Renal cortex interstitium (tissue), 11 donors: ENCODE results near the gene SHF. TPM values are rescaled to one million over a fixed set of nuclear protein-coding genes. Genes with fewer than 3 reads are reported as not detected.

Source experiments
- DNase-seq, 11 donors: peaks; one replicate each; pipeline ENCODE4 v3.0.0-alpha.2; 2013; ENCODE audit warnings: low read depth in 9 of 11, low spot score in 4 of 11; ENCODE audit errors: extremely low read depth in 1 of 11
- polyA plus RNA-seq, 3 donors: library from polyadenylated mRNA; unstranded; fragments of 120-200 nt; gene quantifications; one replicate each; pipeline ENCODE4 v1.2.1, GENCODE V29; 2013; ENCODE audit not compliant: insufficient read length in 3 of 3

The SHF gene
- polyA plus RNA-seq, 3 donors, result 15.0 to 20.4 (median 16.5) TPM

DNA sequence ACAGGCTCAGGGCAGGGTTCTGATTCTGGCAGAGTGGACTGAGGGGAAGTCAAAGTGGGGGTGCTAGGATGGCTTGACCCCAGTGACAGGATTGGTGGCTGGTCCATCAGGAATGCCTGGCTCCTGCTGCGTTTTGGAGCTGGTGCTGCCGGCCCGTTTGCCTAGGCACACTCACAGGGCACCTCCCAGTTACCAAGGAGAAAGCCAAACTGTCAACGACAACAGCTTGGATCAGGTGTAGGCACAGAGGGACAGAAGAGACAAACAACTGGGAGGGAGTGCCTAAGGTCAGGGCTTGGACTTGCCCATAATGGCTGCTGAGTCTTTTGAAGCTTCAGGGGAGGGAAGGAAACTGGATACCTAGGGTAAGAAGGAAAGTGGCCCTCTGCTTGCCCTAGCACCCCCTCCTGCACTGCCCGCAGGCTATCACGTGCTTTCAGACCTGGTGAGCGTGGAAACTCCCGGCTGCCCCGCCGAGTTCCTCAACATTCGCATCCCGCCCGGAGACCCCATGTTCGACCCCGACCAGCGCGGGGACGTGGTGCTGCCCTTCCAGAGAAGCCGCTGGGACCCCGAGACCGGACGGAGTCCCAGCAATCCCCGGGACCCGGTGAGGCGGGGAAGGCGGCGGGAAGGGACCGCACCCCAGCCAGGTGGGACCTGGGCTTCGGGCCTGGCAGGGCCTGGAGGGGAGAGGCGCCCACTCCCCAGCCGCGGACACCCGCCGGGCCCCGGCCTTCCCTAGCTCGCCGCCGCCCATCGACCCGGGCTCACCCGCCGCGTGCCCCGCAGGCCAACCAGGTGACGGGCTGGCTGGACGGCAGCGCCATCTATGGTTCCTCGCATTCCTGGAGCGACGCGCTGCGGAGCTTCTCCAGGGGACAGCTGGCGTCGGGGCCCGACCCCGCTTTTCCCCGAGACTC, 52.8 kb downstream of the SHF start:
- no peak for DNase-seq

DNA sequence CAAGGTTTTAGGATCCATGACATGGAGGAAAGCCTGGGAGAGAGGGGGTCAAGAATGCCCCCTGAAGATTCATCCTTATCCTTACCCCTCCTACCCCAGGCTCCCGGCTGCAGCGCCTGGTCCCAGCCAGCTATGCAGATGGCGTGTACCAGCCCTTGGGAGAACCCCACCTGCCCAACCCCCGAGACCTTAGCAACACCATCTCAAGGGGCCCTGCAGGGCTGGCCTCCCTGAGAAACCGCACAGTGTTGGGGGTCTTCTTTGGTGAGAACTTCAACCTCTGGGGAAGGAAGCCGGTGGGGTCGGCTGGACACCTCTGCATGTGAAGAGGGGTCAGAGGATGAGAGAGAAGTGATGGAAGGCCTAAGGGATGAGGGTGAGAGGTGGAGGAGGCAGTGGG, 53.7 kb downstream of the SHF start:
- DNase-seq, result no peak

DNA sequence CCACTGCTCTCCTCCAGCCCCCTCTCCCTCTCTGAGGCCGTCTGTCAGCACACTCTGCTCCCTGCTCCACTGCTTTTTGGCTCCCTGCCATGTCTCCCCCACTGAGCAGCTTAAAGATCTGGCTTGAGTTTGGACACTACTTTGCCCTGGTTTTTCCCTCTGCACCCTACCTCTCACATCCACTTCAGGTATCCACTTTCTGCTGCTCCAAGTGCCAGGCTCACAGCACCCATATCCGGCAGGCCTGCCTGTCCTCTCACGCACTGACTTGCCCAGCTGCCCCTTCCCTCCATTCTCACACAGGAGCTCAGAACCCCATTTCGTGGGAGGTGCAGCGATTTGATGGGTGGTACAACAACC, 54.2 kb downstream of the SHF start:
- DNase-seq, result peak in 1 of 11 donors; percentile 36

DNA sequence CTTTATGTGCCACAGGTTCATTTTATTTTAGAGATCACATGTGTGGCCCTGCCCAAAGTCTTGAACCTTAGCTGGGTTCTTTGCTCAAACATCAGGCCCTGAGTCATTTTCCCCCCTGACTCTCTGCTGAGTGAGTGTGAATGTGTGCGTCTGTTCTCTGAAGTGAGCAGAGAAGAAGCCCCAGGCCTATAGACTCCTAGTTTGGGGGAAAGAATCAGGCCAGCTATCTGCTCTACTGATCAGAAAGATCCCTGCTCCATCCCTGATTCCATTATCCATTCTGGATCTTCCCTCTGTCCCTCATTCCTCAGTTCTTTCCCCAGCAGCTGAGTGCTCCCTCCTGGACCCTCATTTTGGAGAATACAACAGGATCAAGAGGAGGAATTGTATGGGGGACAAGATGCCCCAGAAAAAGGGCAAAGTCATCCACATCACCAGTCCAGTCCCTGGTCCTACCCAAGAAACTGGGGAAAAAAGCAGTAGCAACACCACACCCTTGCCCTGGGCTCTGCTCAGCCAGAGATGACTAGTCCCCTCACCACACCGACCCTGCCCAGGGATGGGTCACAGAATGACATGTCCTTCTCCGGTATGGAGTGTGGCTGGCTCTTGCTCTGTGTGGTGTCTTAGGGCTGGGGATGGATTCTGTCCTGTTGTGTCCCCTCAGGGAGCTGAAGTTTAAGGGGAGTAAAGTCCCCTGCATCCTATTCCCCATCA, 54.8 kb downstream of the SHF start:
- no peak for DNase-seq

DNA sequence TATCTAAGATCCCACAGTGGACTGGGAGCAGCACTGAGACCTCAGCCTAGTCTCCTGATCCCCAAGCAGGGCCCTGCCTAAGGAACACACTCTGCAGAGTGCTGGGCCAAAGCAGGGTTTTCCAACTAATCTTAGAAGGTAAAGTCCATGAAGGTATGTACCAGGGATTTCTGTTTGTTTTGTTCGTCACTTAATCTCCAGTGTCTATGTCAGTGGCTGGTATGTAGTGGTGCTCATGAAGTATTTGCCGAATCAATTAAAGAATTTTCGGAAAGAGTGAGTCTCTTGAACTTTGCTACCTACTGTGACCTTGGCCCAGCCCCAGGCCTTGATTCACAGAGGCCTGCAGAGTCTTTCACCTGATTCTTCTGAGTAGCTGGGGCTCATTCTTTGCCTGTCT, 56.3 kb downstream of the SHF start:
- DNase-seq, result no peak

DNA sequence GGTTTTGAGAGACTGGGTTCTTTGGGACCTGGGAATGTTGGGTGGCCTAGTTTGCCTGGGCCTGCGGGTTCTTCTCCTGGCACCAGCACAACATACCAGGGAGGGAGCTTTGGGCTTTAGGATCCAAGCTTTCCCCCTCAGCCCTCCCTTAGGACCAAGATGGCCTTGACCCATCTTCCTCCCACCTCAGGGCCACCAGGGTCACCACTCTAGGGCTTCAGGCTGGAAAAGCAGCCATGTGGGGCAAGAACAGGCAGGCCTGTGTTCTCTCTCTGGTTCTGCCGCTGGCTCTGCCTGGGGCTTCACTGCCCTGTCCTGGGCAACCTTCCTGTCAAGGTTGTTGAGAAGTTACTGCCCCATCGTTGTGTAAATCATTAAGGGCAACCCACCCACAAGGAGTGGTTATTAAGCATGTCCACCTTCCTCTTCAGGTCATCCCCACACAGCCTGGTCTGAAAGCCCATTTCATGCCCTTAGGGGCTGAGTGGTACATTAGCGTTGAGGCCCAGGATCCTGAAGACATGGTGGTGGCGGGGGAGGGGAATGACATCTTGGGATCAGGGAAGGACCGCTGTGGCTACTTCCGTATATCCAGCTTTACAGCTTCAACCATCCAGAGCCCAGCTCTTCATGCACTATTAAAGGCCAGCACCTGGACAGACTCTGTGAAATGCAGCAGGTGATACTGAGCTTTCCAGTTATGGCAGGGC, 57.3 kb downstream of the SHF start:
- no peak for DNase-seq

DNA sequence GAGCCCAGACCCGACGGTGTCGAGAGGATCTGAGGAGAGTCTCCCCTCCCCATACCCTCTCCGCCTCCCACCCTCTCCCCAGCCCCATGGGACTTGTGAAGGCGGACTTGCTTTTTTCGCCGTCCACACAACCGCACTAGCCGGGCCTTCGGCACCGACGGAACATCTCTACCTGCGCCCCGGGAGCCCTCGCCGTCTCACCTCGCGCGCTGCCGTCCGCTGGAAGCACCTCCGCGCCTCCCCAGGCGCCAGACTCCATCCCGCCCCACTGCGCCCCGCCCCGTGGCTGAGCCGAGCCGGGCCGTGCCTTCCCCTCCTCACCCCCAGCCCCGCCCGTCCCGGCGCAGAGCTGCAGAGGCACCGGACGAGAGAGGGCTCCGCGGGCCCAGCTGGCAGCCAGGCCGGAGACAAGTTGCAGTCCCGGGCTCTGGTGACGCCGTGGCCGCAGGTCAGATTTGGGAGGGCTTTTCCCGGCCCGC, 58.1 kb downstream of the SHF start, which contains the start of the genes DUOX1 and DUOXA1:
DUOX1 (plus strand) TSS at position 344 of the 479 bp plus-strand sequence. CDS start 1,973 bp downstream, outside the sequence.
DUOXA1 (minus strand) TSS at position 229 of the 479 bp plus-strand sequence. CDS start 6,865 bp downstream, outside the sequence.
- no peak for DNase-seq

DNA sequence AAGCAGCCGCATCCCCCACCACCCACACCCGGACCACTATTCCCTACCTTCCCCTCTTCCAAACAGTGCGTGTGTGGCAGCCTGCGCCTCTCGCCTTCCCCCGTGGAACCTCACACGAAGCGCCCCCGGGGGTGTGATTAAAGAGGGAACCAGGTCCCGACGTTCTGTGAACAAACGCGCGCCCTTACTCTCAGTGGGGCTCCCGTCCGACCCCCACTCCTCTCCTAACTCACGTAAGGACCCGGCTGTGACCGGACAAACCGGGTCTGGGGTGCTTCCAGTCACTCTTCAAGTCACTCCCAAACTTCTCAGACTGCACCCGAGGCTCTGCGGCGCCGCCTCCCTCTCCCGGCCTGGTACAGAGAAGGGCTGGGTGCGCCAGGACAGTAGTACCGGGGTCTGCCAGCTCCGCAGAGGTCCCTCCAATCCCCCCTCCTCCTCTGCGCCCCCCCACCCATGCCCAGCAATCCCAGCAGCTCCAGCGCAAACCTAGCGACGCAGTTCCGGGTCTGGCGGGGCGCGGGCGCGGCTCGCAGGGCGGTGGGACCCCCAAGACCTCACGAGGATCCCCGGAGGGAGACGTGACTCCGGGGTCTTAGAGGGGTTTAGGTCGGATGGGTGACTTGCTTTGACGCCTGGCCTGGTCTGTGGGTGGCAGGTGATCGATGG, 58.7 kb downstream of the SHF start:
- no peak for DNase-seq

DNA sequence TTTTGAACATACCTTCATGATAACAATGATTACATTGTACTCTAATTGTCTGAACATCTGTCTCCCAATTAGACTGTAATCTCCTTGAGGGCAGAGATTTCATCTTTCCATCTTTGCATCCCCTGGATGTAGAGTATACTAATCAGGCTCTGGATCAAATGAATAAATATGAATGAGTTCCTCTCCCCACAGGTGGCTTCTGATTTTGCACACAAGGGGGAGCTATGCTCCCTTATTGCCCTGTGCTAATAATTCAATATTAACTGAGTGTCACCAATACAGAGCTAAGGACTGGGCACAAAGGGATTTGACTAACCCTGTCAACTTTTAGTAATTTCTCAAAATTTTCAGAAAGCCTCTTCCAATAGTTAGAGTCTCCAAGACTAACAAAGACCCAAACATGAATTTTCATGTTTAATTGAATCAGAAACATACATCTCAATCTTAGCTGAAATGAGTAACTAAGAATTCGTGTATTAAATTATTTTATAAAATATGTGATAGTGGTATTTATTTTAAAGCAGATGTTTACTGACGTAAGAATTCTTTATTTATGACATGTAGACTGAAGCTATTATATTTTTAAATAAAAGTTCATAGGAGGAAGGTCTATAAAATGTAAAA, 61.1 kb downstream of the SHF start:
- no peak for DNase-seq

DNA sequence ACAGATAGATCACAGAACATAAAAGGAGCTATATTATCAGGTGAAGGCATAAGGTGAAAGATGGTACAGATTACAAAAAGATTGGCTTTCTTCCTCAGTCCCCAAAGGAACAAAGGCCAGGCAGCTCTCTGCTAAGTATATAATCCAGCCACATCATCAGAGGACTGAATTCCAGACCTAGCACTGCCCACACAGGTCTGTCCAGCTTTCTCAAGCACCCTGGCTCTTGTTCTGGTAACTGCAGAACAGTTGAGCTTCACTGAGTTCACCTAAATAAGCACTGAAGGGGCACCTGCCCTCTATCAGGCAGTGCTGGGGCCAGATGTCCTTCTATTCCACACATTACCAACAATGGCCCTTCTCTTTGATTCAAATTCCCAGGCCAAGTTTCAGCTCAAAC, 64.4 kb downstream of the SHF start:
- DNase-seq, result no peak

DNA sequence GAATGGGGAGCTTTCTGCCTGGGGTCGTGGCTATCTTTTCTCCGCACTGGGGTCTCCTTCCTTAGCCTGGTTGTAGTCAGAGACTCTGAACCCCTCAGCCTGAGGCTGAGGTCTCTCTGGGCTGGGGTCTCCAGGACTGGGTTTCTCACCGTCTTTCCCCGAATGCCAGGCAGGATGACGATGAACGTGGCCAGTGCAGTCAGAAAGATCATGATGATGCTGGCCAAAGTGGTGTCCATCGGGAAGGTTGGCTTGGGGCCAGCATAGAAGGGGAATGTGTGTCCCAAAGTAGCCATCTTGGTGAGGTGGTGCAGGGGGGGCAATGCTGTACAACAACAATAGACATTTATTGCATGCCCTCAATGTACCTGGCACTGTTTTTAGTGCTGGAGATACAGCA, 65.0 kb downstream of the SHF start:
- DNase-seq, result no peak

DNA sequence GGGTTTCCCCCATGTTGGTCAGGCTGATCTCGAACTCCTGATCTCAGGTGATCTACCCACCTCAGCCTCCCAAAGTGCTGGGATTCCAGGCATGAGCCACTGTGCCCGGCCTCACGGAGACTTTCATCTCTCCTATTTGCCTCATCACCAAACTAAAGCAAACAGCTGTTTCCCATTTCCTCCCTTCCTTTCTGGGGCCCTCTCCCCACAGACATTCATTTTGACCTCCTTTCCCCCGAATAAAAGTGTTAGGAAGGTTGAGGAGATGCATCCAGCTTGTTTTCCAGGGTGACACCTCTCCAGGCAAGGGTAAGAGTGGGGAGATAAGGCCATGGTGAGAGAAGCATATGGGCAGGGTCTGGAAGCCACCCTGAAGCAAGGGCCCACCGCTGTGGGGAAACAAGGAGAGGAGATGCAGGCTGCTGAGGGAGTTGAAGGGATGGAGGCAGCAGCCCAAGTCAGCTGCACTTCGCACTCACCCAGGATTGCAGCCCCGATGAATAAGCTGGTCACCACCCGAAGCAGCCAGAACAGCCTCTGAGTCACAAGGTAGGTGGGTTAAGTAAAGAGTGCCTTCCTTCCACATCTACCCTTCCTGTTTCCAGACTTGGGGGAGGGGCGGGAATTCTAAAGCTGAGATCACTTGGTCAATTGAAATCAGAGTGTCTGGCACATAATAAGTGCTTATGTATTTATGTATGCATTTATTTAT, 65.9 kb downstream of the SHF start:
- DNase-seq, result no peak

DNA sequence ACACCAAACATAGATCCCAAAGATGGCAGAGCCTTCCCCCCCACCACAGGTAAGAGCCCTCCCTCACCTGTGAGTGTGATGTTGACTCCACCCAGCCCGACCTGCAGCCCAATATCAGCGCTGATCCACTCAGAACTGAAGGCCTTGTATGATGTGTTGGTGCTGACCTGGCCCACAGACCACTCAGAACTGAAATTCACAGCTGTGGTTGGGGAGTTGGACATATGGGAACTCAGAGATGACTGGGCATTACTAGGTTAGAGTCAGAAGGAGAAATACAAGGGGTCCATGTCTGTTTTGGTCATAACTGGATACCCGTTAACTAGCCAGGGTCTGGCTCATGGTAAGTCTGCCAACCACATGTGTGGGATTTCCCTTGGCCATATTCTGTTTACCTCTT, 66.7 kb downstream of the SHF start:
- no peak for DNase-seq

DNA sequence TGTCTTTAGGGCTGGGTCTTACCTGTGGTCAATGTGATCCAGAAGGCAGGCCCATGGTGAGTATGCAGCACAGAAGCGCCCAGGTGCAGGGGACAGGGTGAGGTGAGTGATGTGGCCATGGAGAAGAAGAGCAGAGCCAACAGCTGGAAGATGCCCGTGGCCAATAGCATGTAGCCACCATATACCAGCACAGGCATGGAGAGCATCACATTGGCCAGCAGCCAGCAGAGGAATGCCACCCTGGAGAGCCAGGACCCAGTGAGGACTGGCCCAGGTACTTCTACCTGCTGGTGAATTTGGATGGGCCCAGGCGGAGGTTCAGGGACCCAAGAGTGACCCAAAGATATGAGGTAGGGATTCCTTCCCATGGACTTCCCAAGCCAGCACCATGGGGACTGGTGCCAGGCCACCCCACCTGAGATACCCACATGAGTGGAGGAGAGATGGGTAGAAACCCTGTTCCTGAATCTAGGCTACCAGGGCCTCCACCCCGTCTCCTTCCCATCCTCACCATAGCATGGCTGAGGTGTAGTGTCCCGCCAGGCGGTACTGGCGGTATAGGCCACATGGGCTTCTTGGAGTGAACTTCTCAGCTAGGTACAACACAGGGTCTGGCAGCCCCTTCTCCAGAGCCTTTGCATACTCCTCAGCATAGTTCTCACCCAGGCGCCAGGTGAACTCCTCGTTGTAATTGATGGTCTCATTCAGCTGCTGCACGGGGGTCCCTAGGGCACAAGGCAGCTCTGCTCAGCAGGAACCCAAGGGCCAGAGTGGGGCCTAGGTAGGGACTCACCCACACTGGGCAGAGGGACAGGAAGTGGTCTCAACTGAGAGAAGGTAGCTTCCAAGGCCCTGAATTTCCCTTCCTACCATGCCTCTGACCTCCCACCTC, 67.4 kb downstream of the SHF start:
- no peak for DNase-seq

DNA sequence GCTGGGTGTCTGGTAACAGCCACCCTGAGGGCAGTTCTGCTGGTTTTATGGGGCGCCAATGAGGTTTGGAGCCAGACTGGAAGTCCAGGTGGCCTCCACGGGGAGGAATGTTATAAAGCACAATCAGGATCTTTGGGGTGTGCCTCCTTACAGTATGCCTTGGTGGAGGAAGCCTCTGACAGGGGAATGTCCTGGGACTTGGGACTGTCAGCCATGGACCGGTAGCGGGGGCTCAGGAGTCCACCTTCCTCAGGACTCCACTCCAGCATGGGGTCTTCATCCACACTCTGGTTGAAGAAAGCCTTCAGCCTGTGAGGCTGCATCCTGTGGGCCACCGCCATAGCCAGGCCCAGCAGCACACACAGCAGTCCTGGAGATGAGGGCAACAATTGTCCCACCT, 68.8 kb downstream of the SHF start:
- DNase-seq, result no peak

DNA sequence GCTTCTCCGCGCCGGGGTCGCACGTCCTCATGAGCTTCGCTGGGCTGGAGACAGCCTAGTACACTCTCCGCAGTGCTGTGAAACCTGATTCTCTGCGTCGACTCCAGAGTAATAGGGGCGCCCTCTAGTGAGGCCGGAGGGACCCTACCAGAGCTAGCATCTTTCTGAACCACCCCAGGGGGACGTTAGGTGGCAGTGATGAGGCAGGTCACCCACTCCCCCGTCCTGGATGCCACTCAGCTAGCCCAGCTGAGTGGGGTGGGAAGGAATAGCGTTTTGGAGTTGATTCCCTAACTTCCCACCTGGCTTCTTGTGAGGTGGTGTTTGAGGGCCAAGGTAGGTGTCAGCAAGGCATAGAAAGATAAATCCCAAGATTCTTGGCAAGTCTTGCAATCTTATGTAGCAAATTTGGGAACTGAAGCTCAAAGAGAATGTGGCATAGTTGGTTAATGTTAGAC, 69.6 kb downstream of the SHF start:
- DNase-seq, result peak; percentile 81 to 93 (median 90)
